Naive B cell (primary cell): ENCODE measurements around the gene METTL25B. TPM values are rescaled to one million over a fixed set of nuclear protein-coding genes. Genes with fewer than 3 reads are reported as not detected.

Experiments used
- ATAC-seq, 2 donors: fragments of 150-1000 bp; cut with Tn5 transposase; 2 replicates each; pipeline ENCODE4 v1.10.0; 2021; ENCODE audit warnings: low read depth in 2 of 2, mild to moderate bottlenecking in 2 of 2, moderate library complexity in 2 of 2
- DNase-seq: peaks from one replicate; pipeline ENCODE4 v3.0.0; 2022
- H3K27ac Mint-ChIP-seq, 6 donors: one replicate each; pipeline ENCODE4 v1.8.0; 2020 to 2022; ENCODE audit warnings: mild to moderate bottlenecking in 6 of 6, mixed read lengths in 6 of 6, moderate library complexity in 5 of 6, inconsistent platforms in 2 of 6
- H3K27me3 Mint-ChIP-seq, 3 donors: one replicate each; pipeline ENCODE4 v1.8.0; 2021 to 2022; ENCODE audit warnings: mixed read lengths in 3 of 3, mild to moderate bottlenecking in 1 of 3
- H3K36me3 Mint-ChIP-seq, 2 donors: one replicate each; pipeline ENCODE4 v1.8.0; 2020 to 2022; ENCODE audit warnings: mixed read lengths in 2 of 2, inconsistent platforms in 1 of 2, mild to moderate bottlenecking in 1 of 2
- H3K4me1 Mint-ChIP-seq, 3 donors: one replicate each; pipeline ENCODE4 v1.8.0; 2020 to 2022; ENCODE audit warnings: mixed read lengths in 3 of 3, inconsistent platforms in 1 of 3, mild to moderate bottlenecking in 1 of 3, moderate library complexity in 1 of 3
- H3K4me3 Mint-ChIP-seq, 8 donors: one replicate each; pipeline ENCODE4 v1.8.0; 2020 to 2022; ENCODE audit warnings: mild to moderate bottlenecking in 8 of 8, mixed read lengths in 8 of 8, moderate library complexity in 8 of 8, inconsistent platforms in 2 of 8
- H3K9me3 Mint-ChIP-seq, 7 donors: one replicate each; pipeline ENCODE4 v1.8.0; 2020 to 2022; ENCODE audit warnings: mixed read lengths in 7 of 7, mild to moderate bottlenecking in 5 of 7, inconsistent platforms in 2 of 7, moderate library complexity in 1 of 7
- polyA plus RNA-seq, 6 donors: library from polyadenylated mRNA; unstranded; fragments of 300-500 nt; fragmentation: Illumina TruSeq; gene quantifications; one replicate each; pipeline ENCODE4 v1.2.3, GENCODE V29; 2021; ENCODE audit warnings: low read depth in 6 of 6

The METTL25B gene
- 10 to 100 TPM in 3 of 6 donors, 1 to 10 TPM in 3; 6.9 to 14.4 (median 9.6) TPM for polyA plus RNA-seq

DNA sequence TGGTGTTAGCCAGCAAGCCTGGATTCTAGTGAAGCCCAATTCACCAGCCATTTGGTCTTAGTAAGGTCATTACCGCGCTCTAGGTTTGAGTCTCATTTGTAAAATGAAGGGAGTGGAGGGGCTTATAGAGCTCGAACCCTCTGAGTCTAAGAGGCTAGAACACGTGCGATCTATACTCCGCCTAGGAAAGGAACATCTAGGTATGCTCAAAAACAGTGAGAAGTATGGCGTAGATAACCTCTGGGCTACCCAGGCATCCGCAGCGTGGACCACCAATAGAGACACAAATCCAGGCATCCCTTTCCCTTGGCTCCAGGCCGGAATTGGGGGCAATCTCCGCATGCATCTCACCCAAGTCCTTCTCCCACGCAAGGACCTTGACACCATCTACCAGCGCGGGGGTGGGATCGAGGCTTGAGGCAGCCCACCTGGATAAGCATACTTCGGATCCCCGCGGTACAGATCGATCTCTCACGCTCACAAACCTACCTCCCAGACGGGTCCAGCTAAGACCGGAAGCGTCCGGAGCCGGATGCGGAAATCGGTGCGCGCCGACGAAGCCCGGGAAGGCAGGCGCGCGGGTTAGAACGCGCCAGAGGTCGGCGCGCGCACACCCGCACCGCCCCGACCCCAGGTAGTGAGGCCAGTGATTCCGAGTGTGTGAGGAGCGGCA lies at the start of gene METTL25B:
TSS of gene METTL25B (plus strand) at position 544 of the 673 bp plus-strand sequence. CDS start 636 bp downstream, outside the sequence.
- Mint-ChIP-seq H3K36me3 (peaks cover 15 to 16% of the 10 kb centered on the region in 2 donors), H3K27ac (peak within 1 kb of the TSS in 4 of 6 donors; percentile 97 to 99 (median 99)), H3K4me1 (peaks cover 30 to 36% (median 36%) of the 10 kb centered on the region in 3 donors), H3K4me3 (no peak within 1 kb of the TSS), H3K9me3 (no peaks in the 10 kb centered on the region), H3K27me3 (no peaks in the 10 kb centered on the region)
- DNase-seq (no peak), ATAC-seq (peak; percentile 44 to 52)

DNA sequence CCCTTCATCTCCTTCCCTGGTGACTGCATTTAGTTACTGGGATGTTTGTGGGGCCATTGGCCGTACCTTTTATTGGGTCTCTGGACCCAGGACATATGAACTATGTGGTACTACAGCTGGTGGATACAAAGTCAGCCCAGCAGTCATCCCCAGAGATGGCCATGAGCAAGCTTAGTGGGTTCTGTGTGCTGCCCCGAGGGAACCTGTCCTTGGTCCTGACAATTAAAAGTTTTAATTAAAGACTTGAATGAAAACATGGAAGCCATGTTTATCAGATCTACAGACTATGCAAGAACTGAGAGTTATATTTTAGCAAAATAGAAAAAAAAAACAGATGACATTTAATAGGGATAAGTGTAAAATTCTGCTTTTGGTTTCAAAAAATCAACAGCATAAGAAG lies 48.2 kb upstream of the METTL25B start:
- no peaks in the 10 kb centered on the region for H3K9me3 Mint-ChIP-seq
- peaks cover 5 to 7% of the 10 kb centered on the region in 2 donors for H3K36me3 Mint-ChIP-seq
- peak overlapping the region in 1 of 6 donors; percentile 53 for H3K27ac Mint-ChIP-seq
- ATAC-seq (no peak), DNase-seq (no peak)
- H3K27me3 Mint-ChIP-seq, result peaks cover 48 to 88% (median 74%) of the 10 kb centered on the region in 3 donors
- H3K4me3 Mint-ChIP-seq, result no peak overlapping the region
- H3K4me1 Mint-ChIP-seq, result peaks cover 25 to 36% (median 33%) of the 10 kb centered on the region in 3 donors

- peaks cover 55 to 81% (median 66%) of the 10 kb centered on the region in 3 donors for H3K27me3 Mint-ChIP-seq
- no peaks in the 10 kb centered on the region for H3K9me3 Mint-ChIP-seq
- H3K27ac Mint-ChIP-seq, result peak overlapping the region in 2 of 6 donors; percentile 25 to 77
Measured at GRCh38 chr1:156681196-156681960, 46.9 kb upstream of the METTL25B start.

GRCh38 chr1:156682166-156682890 lies 45.9 kb upstream of the METTL25B start:
- DNase-seq (no peak), ATAC-seq (peak; percentile 52 to 77)
- peak overlapping the region in 4 of 8 donors; percentile 2 to 31 (median 24) for H3K4me3 Mint-ChIP-seq
- peak overlapping the region in 1 of 6 donors; percentile 23 for H3K27ac Mint-ChIP-seq
- peaks cover 5 to 7% of the 10 kb centered on the region in 2 donors for H3K36me3 Mint-ChIP-seq
- peaks cover 55 to 76% (median 60%) of the 10 kb centered on the region in 3 donors for H3K27me3 Mint-ChIP-seq
- peaks cover 20 to 31% (median 30%) of the 10 kb centered on the region in 3 donors for H3K4me1 Mint-ChIP-seq
- H3K9me3 Mint-ChIP-seq, result no peaks in the 10 kb centered on the region

More at GRCh38 chr1:156681196-156681960, 46.9 kb upstream of the METTL25B start:
- H3K36me3 Mint-ChIP-seq, result peaks cover 5 to 7% of the 10 kb centered on the region in 2 donors
- H3K4me1 Mint-ChIP-seq, result peaks cover 25 to 36% (median 33%) of the 10 kb centered on the region in 3 donors
- ATAC-seq (no peak), DNase-seq (no peak)
- H3K4me3 Mint-ChIP-seq, result peak overlapping the region in 1 of 8 donors; percentile 2

DNA sequence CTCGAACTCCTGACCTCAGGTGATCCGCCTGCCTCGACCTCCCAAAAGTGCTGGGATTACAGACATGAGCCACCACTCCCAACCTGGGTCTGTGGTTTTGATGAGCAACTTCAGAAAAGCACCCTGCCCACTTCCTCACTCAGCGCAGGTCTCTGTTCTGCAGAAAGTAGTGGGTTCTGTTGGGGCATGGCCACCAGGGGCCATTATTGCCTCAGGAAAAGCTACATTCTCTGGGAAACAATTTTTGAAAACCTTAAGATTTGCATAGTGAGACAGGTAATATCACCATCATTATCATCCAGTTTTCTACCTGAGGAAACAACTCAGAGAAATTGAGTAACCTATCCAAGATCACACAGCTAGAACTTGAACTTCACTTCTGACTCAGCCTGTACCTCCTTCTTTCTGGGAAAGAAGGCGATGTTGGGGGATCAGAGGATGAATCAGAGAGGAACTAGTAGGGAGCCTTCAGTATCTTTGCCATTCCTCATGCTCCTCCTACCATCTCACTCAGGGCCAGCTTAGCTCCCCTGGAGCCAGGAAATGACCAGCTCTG lies 44.0 kb upstream of the METTL25B start:
- DNase-seq, result no peak
- H3K27me3 Mint-ChIP-seq, result peaks cover 51 to 68% (median 54%) of the 10 kb centered on the region in 3 donors
- H3K4me3 Mint-ChIP-seq, result peak overlapping the region in 1 of 8 donors; percentile 39
- peaks cover 0 to under 1% of the 10 kb centered on the region in 2 donors for H3K36me3 Mint-ChIP-seq
- peak in 1 of 2 donors; percentile 34 for ATAC-seq
- H3K9me3 Mint-ChIP-seq, result no peaks in the 10 kb centered on the region
- H3K4me1 Mint-ChIP-seq, result peaks cover 11 to 25% (median 22%) of the 10 kb centered on the region in 3 donors
- no peak overlapping the region for H3K27ac Mint-ChIP-seq

- peak; percentile 70 for DNase-seq
Measured at GRCh38 chr1:156689035-156689952, 39.0 kb upstream of the METTL25B start.

GRCh38 chr1:156689953-156690674 lies 38.2 kb upstream of the METTL25B start:
- peaks cover 48 to 70% (median 60%) of the 10 kb centered on the region in 3 donors for H3K27me3 Mint-ChIP-seq
- peaks cover 18 to 32% (median 26%) of the 10 kb centered on the region in 3 donors for H3K4me1 Mint-ChIP-seq
- ATAC-seq (no peak), DNase-seq (no peak)
- no peaks in the 10 kb centered on the region for H3K9me3 Mint-ChIP-seq
- H3K27ac Mint-ChIP-seq, result peak overlapping the region in 1 of 6 donors; percentile 59
- H3K36me3 Mint-ChIP-seq, result peaks cover 0 to 15% of the 10 kb centered on the region in 2 donors
- peak overlapping the region in 2 of 8 donors; percentile 15 to 41 for H3K4me3 Mint-ChIP-seq

More at GRCh38 chr1:156689035-156689952, 39.0 kb upstream of the METTL25B start:
- Mint-ChIP-seq H3K9me3 (no peaks in the 10 kb centered on the region), H3K27ac (peak overlapping the region in 1 of 6 donors; percentile 40), H3K36me3 (peaks cover 0 to 9% of the 10 kb centered on the region in 2 donors), H3K4me3 (no peak overlapping the region), H3K27me3 (peaks cover 49 to 72% (median 61%) of the 10 kb centered on the region in 3 donors), H3K4me1 (peaks cover 18 to 32% (median 26%) of the 10 kb centered on the region in 3 donors)
- peak; percentile 95 for ATAC-seq

DNA sequence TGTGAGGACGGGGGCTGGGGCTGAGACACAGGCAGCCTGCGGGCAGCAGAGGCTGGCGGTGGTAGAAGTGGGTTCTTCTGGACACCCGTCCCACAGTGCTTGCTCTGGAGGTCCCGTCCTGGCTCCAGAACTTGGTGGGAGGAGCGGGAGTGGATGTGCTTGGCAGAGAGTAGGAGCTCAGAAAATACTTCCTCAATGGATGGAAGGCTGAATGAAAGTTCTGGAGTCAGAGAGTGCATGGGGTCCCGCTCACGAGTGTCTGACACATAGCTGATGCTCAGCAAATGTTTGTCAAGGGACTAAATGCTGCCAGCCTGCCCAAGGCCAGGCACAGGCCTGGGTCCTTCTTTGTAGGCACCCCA lies 37.6 kb upstream of the METTL25B start:
- DNase-seq (no peak), ATAC-seq (no peak)
- peak overlapping the region in 1 of 8 donors; percentile 30 for H3K4me3 Mint-ChIP-seq
- H3K36me3 Mint-ChIP-seq, result peaks cover 0 to 15% of the 10 kb centered on the region in 2 donors
- H3K9me3 Mint-ChIP-seq, result no peaks in the 10 kb centered on the region
- H3K27me3 Mint-ChIP-seq, result peaks cover 42 to 65% (median 60%) of the 10 kb centered on the region in 3 donors
- H3K27ac Mint-ChIP-seq, result peak overlapping the region in 1 of 6 donors; percentile 59
- H3K4me1 Mint-ChIP-seq, result peaks cover 18 to 32% (median 26%) of the 10 kb centered on the region in 3 donors

DNA sequence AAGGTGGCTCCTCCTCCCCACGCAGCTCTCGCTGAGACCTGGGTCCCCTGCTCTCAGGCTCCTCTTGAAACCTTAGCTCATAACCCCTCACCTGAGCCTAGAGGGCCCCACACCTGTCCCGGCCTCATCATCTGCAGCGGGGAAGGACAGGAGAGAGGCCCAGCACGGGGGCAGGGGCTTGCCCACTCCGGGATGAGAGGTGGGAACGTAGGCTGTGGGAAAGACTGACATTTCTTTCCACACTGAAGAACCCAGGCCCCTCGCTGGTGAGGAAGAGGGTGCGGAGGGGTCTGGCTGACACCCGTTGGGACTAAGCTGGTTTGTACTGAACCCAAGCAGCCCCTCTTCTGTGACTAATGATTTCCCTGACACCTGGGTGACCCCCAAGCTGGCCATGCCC lies 37.1 kb upstream of the METTL25B start:
- H3K4me3 Mint-ChIP-seq, result no peak overlapping the region
- no peaks in the 10 kb centered on the region for H3K9me3 Mint-ChIP-seq

GRCh38 chr1:156691665-156692440 lies 36.4 kb upstream of the METTL25B start:
- H3K36me3 Mint-ChIP-seq, result peaks cover 0 to 17% of the 10 kb centered on the region in 2 donors
- peaks cover 45 to 72% (median 66%) of the 10 kb centered on the region in 3 donors for H3K27me3 Mint-ChIP-seq
- no peaks in the 10 kb centered on the region for H3K9me3 Mint-ChIP-seq
- H3K27ac Mint-ChIP-seq, result peak overlapping the region in 2 of 6 donors; percentile 26 to 67
- no peak for ATAC-seq
- H3K4me3 Mint-ChIP-seq, result peak overlapping the region in 3 of 8 donors; percentile 5 to 64 (median 48)
- H3K4me1 Mint-ChIP-seq, result peaks cover 18 to 32% (median 26%) of the 10 kb centered on the region in 3 donors
- DNase-seq, result no peak

More for the DNA sequence above, 37.1 kb upstream of the METTL25B start:
- peaks cover 0 to 15% of the 10 kb centered on the region in 2 donors for H3K36me3 Mint-ChIP-seq
- H3K4me1 Mint-ChIP-seq, result peaks cover 18 to 32% (median 26%) of the 10 kb centered on the region in 3 donors
- no peak overlapping the region for H3K27ac Mint-ChIP-seq
- peaks cover 41 to 66% (median 60%) of the 10 kb centered on the region in 3 donors for H3K27me3 Mint-ChIP-seq
- no peak for ATAC-seq
- no peak for DNase-seq
